Fibroblast of lung (primary cell): ENCODE results near the gene GAPDHS. TPM values are rescaled to one million over a fixed set of nuclear protein-coding genes. Genes with fewer than 3 reads are reported as not detected.

Experiments used
- DNase-seq, 2 donors: peaks; one replicate each; pipeline versions ENCODE4 v3.0.0 to v3.0.0-alpha.2; 2010; ENCODE audit warnings: low read depth in 2 of 2
- H2AFZ ChIP-seq: 2 replicates; pipeline ENCODE4 v1.5.1; 2012; ENCODE audit warnings: low read length, control low read depth, inconsistent platforms
- H3K27ac ChIP-seq: 2 replicates; pipeline ENCODE4 v1.5.1; 2011; ENCODE audit warnings: low read length, control low read depth; ENCODE audit not compliant: insufficient read depth
- H3K27me3 ChIP-seq: 2 replicates; pipeline ENCODE4 v1.5.1; 2011; ENCODE audit warnings: mild to moderate bottlenecking, low read length; ENCODE audit not compliant: control insufficient read depth, insufficient read depth
- H3K36me3 ChIP-seq: 2 replicates; pipeline ENCODE4 v1.5.1; 2011; ENCODE audit warnings: low read length; ENCODE audit not compliant: control insufficient read depth, insufficient read depth
- H3K4me1 ChIP-seq: 2 replicates; pipeline ENCODE4 v1.5.1; 2011; ENCODE audit warnings: low read length; ENCODE audit not compliant: control insufficient read depth, insufficient read depth; ENCODE audit errors: extremely low read depth
- H3K4me2 ChIP-seq: 2 replicates; pipeline ENCODE4 v1.5.1; 2011; ENCODE audit warnings: low read length, control low read depth; ENCODE audit not compliant: insufficient read depth; ENCODE audit errors: extremely low read depth
- H3K4me3 ChIP-seq, 4 experiments: fragments of 200-600 bp in 1 of 4; sonication (generic) in 1 of 4; replicated peaks in 1 of 4; 2 replicates each; pipeline ENCODE4 v1.5.1; 2011 to 2016; ENCODE audit warnings: low read length in 4 of 4, low read depth in 3 of 4, mild to moderate bottlenecking in 3 of 4, control low read depth in 2 of 4, inconsistent platforms in 1 of 4, mixed read lengths in 1 of 4; ENCODE audit not compliant: insufficient read depth in 1 of 4; ENCODE audit errors: control extremely low read depth in 1 of 4
- H3K79me2 ChIP-seq: 2 replicates; pipeline ENCODE4 v1.5.1; 2012; ENCODE audit warnings: mild to moderate bottlenecking, low read length, inconsistent platforms; ENCODE audit not compliant: control insufficient read depth, insufficient read depth
- H3K9ac ChIP-seq: 2 replicates; pipeline ENCODE4 v1.5.1; 2011; ENCODE audit warnings: mild to moderate bottlenecking, low read length, control low read depth; ENCODE audit not compliant: insufficient read depth
- H3K9me3 ChIP-seq: 2 replicates; pipeline ENCODE4 v1.5.1; 2012; ENCODE audit warnings: low read depth, low read length; ENCODE audit not compliant: control insufficient read depth, insufficient read depth
- H4K20me1 ChIP-seq: 2 replicates; pipeline ENCODE4 v1.5.1; 2011; ENCODE audit warnings: low read length; ENCODE audit not compliant: control insufficient read depth, insufficient read depth; ENCODE audit errors: extremely low read depth
- CTCF ChIP-seq, 2 donors: IDR thresholded peaks in 1 of 2; conservative IDR thresholded peaks in 1 of 2; 1 replicate in 1 of 2; 2 replicates in 1 of 2; pipeline ENCODE4 v1.5.1; 2011 to 2012; ENCODE audit warnings: low read length in 2 of 2, control low read depth in 1 of 2, inconsistent platforms in 1 of 2, low read depth in 1 of 2, mild to moderate bottlenecking in 1 of 2
- EZH2 ChIP-seq: IDR thresholded peaks from 2 replicates; pipeline ENCODE4 v1.5.1; 2012; ENCODE audit warnings: low read length, control low read depth, mild to moderate bottlenecking; ENCODE audit errors: missing control alignments
- polyA plus RNA-seq, 2 donors: library from polyadenylated mRNA; depleted of rRNA in 1 of 2; stranded (reverse) in 1 of 2; unstranded in 1 of 2; fragments of >200 nt; gene quantifications; 2 replicates each; pipeline ENCODE4 v1.2.1, GENCODE V29; 2011 to 2012; ENCODE audit warnings: missing spikeins in 1 of 2
- total RNA-seq: library from RNA; depleted of rRNA; stranded (reverse); fragments of >200 nt; gene quantifications from 2 replicates; pipeline ENCODE4 v1.2.1, GENCODE V29; 2014

The GAPDHS gene
- total and polyA plus RNA-seq, 2 donors (not counting 1 experiment from before 2014, with no cell fraction given): not detected

- peaks cover 6% of the 10 kb centered on the region for H3K79me2 ChIP-seq
- H3K9ac ChIP-seq: no peak overlapping the region
- H3K27me3 ChIP-seq: no peaks in the 10 kb centered on the region
- TF ChIP-seq EZH2 (no peak), CTCF (conservative IDR thresholded peaks at IDR 0.05 in 1 of 2, IDR thresholded peaks at IDR 0.05 in 1 of 2; ENCODE audit: low read depth in 1 of 2, low read length in 2 of 2) (no peak)
- no peak overlapping the region for H3K4me2 ChIP-seq
- no peaks in the 10 kb centered on the region for H4K20me1 ChIP-seq
- no peak overlapping the region for H2AFZ ChIP-seq
- no peaks in the 10 kb centered on the region for H3K9me3 ChIP-seq
- DNase-seq: no peak
- peaks cover 1% of the 10 kb centered on the region for H3K36me3 ChIP-seq
- no peak overlapping the region for H3K27ac ChIP-seq
- H3K4me1 ChIP-seq: peaks cover 2% of the 10 kb centered on the region
- H3K4me3 ChIP-seq: no peak overlapping the region
These were observed 6.6 kb downstream of the GAPDHS start for GRCh38 chr19:35539850-35540249.

- Histone ChIP-seq H2AFZ (no peak overlapping the region), H3K4me3 (no peak overlapping the region), H3K9ac (no peak overlapping the region), H3K4me2 (no peak overlapping the region), H3K9me3 (no peaks in the 10 kb centered on the region), H3K27ac (no peak overlapping the region), H3K27me3 (no peaks in the 10 kb centered on the region), H4K20me1 (no peaks in the 10 kb centered on the region), H3K4me1 (peaks cover 2% of the 10 kb centered on the region), H3K36me3 (peaks cover 1% of the 10 kb centered on the region), H3K79me2 (peaks cover 7% of the 10 kb centered on the region)
- DNase-seq: no peak
- TF ChIP-seq CTCF (conservative IDR thresholded peaks at IDR 0.05 in 1 of 2, IDR thresholded peaks at IDR 0.05 in 1 of 2; ENCODE audit: low read depth in 1 of 2, low read length in 2 of 2) (no peak), EZH2 (no peak)
These were observed 7.2 kb downstream of the GAPDHS start for GRCh38 chr19:35540356-35540927.

- Histone ChIP-seq H4K20me1 (no peaks in the 10 kb centered on the region), H3K4me2 (no peak overlapping the region), H3K36me3 (peaks cover 1% of the 10 kb centered on the region), H3K9me3 (no peaks in the 10 kb centered on the region), H3K4me1 (peaks cover 5% of the 10 kb centered on the region), H3K27ac (no peak overlapping the region), H3K27me3 (no peaks in the 10 kb centered on the region), H2AFZ (no peak overlapping the region), H3K79me2 (peaks cover 18% of the 10 kb centered on the region), H3K4me3 (no peak overlapping the region), H3K9ac (no peak overlapping the region)
- no peak for TF ChIP-seq CTCF (conservative IDR thresholded peaks at IDR 0.05 in 1 of 2, IDR thresholded peaks at IDR 0.05 in 1 of 2; ENCODE audit: low read depth in 1 of 2, low read length in 2 of 2)
- TF ChIP-seq EZH2: no peak
- no peak for DNase-seq
These were observed 9.0 kb downstream of the GAPDHS start for GRCh38 chr19:35542209-35542608.
